Stomach (tissue), 9 donors: ENCODE data around the gene FAM124B. TPM values are rescaled to one million over a fixed set of nuclear protein-coding genes. Genes with fewer than 3 reads are reported as not detected.
A peak's percentile ranks its signal among the peaks of the same experiment; 100 is the strongest.

Source experiments
- DNase-seq, 2 donors: peaks; one replicate each; pipeline versions ENCODE4 v3.0.0 to v3.0.0-alpha.2; 2013 to 2019
- H3K27ac ChIP-seq, 5 donors: fragments of 200-600 bp in 4 of 5; sonication (generic) in 4 of 5; one replicate each; pipeline ENCODE4 v1.5.1; 2013 to 2019; ENCODE audit warnings: mild to moderate bottlenecking in 1 of 5, moderate library complexity in 1 of 5
- H3K27me3 ChIP-seq, 3 donors: fragments of 200-600 bp; sonication (generic); one replicate each; pipeline ENCODE4 v1.5.1; 2017 to 2019; ENCODE audit warnings: mixed run types in 1 of 3
- H3K36me3 ChIP-seq, 4 donors: fragments of 200-600 bp; sonication (generic); 1 replicate in 3 of 4; 2 replicates in 1 of 4; pipeline ENCODE4 v1.5.1; 2016 to 2019
- H3K4me1 ChIP-seq, 4 donors: fragments of 200-600 bp; sonication (generic); one replicate each; pipeline ENCODE4 v1.5.1; 2016 to 2019
- H3K4me3 ChIP-seq, 4 donors: fragments of 200-600 bp; sonication (generic) in 3 of 4; one replicate each; pipeline ENCODE4 v1.5.1; 2016 to 2019; ENCODE audit warnings: mild to moderate bottlenecking in 1 of 4
- H3K9me3 ChIP-seq, 4 donors: fragments of 200-600 bp; sonication (generic); one replicate each; pipeline ENCODE4 v1.5.1; 2016 to 2019
- EP300 ChIP-seq: sonication (generic); formaldehyde crosslinking; IDR thresholded peaks from one replicate; pipeline ENCODE4 v1.6.1; 2017; ENCODE audit warnings: antibody characterized with exemption
- POLR2A ChIP-seq, 4 donors: fragments of 450-650 bp; IDR thresholded peaks; one replicate each; pipeline ENCODE4 v1.6.1; 2016; ENCODE audit warnings: antibody characterized with exemption in 4 of 4, control low read depth in 2 of 4, mild to moderate bottlenecking in 1 of 4, moderate library complexity in 1 of 4
- POLR2AphosphoS5 ChIP-seq, 3 donors: sonication (generic); formaldehyde crosslinking; IDR thresholded peaks; one replicate each; pipeline ENCODE4 v1.6.1; 2016; ENCODE audit warnings: antibody characterized with exemption in 3 of 3
- WGBS, 5 donors: extraction: QIAGEN DNeasy Blood & Tissue Kit in 3 of 5; methylation state at CpG; one replicate each; pipeline versions ENCODE4 v1.1.5 to v1.1.7; 2013 to 2018; 5-methylcytosine and 5-hydroxymethylcytosine counted together
- intact Hi-C: fragments of 100-400 bp; cut with DNase I; formaldehyde crosslinking; loops from one replicate; pipeline ENCODE4 v1.15.1; 2023; ENCODE audit warnings: low total_unique reads
- polyA plus RNA-seq, 3 donors: library from polyadenylated mRNA; stranded (reverse); fragments of 200-250 nt; gene quantifications; one replicate each; pipeline ENCODE4 v1.2.3, GENCODE V29; 2013
- total RNA-seq, 5 donors: library from RNA; depleted of rRNA; stranded (reverse); fragments of >200 nt; gene quantifications; one replicate each; pipeline versions ENCODE4 v1.1.0 to v1.2.3, GENCODE V29; 2014 to 2016
- TF ChIP-seq, protein P1 (sequence below), 7 experiments: fragments of 450-650 bp in 4 of 7; fragments of 200-600 bp in 3 of 7; sonication (generic) in 3 of 7; IDR thresholded peaks; one replicate each; pipeline ENCODE4 v1.5.1; 2016 to 2019; ENCODE audit warnings: antibody characterized with exemption in 7 of 7, control low read depth in 2 of 7, mild to moderate bottlenecking in 1 of 7
- donor health status: healthy with polysubstance abuse.
- donor health status: Bipolar disorder and iron deficiency.
- donor health status: healthy.

Gene FAM124B
- total and polyA plus RNA-seq, 8 donors = 0.25 to 6.4 (median 0.82) TPM; not detected in 2

DNA sequence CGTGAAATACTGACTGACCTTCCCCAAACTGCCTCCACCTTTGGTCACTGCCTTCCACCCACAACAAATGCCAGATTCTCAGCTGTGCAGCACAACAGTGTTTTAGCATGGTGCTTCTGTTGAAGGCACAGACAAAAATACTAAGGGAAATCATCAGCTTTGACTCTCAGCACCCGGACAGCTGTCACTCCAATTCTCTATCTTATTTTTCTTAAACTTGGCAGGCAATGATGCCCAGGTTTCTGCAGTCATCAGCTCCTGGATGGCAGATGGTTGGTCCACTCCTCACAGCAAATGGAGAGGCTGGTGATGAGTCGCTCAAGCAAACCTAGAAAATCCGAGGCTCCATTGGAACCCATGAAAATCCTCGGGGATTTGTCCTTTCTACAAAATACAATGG, 2.9 kb upstream of the FAM124B start:
- intact Hi-C loops = no loop called here
- peaks cover 0 to 14% (median 3%) of the 10 kb centered on the region in 4 donors for H3K4me1 ChIP-seq
- DNase-seq = no peak
- H3K36me3 ChIP-seq = no peaks in the 10 kb centered on the region
- peaks cover 0 to 9% (median 0%) of the 10 kb centered on the region in 4 donors for H3K9me3 ChIP-seq
- H3K27me3 ChIP-seq = no peaks in the 10 kb centered on the region
- TF ChIP-seq, protein P1, sequence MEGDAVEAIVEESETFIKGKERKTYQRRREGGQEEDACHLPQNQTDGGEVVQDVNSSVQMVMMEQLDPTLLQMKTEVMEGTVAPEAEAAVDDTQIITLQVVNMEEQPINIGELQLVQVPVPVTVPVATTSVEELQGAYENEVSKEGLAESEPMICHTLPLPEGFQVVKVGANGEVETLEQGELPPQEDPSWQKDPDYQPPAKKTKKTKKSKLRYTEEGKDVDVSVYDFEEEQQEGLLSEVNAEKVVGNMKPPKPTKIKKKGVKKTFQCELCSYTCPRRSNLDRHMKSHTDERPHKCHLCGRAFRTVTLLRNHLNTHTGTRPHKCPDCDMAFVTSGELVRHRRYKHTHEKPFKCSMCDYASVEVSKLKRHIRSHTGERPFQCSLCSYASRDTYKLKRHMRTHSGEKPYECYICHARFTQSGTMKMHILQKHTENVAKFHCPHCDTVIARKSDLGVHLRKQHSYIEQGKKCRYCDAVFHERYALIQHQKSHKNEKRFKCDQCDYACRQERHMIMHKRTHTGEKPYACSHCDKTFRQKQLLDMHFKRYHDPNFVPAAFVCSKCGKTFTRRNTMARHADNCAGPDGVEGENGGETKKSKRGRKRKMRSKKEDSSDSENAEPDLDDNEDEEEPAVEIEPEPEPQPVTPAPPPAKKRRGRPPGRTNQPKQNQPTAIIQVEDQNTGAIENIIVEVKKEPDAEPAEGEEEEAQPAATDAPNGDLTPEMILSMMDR (IDR thresholded peaks at IDR 0.05) = no peak
- TF ChIP-seq POLR2AphosphoS5 (IDR thresholded peaks at IDR 0.05) = no peak
- no peak for TF ChIP-seq EP300
- TF ChIP-seq POLR2A (IDR thresholded peaks at IDR 0.05) = no peak
- no peak overlapping the region for H3K27ac ChIP-seq
- 78 to 88% (median 81%) methylated on average over 5 of the region's 5 CpGs for WGBS, 5 donors
- no peak overlapping the region for H3K4me3 ChIP-seq

DNA sequence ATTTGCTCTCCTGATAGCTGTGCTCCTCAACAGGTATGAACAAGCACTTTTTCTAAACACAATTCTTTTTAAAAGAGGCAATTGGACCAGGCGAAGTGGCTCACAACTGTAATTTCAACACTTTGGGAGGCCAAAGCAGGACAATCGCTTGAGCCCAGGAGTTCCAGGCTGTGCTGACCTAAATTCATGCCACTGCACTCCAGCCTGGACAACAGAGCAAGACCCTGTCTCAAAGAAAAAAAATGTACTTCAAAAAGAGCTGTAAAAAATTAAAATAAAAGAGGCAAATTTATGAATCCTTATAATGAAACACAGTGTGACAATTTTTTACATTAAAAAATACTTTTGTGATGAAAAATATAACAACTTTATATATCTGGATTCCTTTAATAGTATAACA, 1.8 kb upstream of the FAM124B start:
- TF ChIP-seq, protein P1 (IDR thresholded peaks at IDR 0.05) = no peak
- TF ChIP-seq POLR2A (IDR thresholded peaks at IDR 0.05) (no peak), EP300 (no peak), POLR2AphosphoS5 (IDR thresholded peaks at IDR 0.05) (no peak)
- no peak overlapping the region for H3K27ac ChIP-seq
- intact Hi-C loops = no loop called here
- H3K4me3 ChIP-seq = no peak overlapping the region
- H3K4me1 ChIP-seq = peaks cover 0 to 14% (median 3%) of the 10 kb centered on the region in 4 donors
- DNase-seq = no peak
- WGBS, 5 donors = 92 to 99% (median 96%) methylated on average over 2 of the region's 2 CpGs
- H3K27me3 ChIP-seq = no peaks in the 10 kb centered on the region
- peaks cover 0 to 9% (median 0%) of the 10 kb centered on the region in 4 donors for H3K9me3 ChIP-seq
- no peaks in the 10 kb centered on the region for H3K36me3 ChIP-seq

DNA sequence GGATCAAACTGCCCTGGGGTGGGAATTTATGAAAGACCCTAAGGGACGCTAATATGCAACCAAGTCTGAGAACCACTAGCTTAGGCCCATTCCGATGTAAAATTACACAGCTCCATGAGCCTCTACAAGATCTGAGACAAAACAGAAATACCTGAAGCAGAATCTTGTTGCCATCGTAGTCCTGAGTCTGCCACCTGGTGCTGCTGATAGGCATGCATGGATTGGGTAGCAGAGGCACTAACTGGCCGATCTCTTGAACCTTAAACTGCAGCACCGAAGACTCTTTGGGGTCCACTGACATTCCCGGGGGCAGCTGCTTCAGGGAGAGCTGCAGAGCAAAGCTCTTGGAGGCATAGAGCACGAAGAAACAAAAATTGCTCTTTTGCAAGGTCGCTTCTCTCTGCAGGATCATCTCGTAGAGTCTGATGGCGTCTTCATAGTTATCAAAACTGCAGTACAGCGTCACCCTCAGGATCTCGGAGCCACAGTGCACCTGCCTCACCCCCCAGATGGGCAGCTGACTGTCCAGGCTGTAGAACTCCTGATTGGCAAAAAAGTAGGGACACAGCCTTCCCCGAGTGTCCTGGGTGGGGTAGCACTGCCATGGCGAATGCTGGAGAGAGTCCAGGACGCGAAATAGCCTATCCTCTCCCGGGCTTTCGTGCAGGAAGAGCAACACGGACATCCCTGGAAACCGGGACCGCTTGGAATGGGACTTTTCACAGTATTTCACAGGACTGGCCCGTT, 848 bp downstream of the FAM124B start:
- Histone ChIP-seq H3K36me3 (no peaks in the 10 kb centered on the region), H3K9me3 (peaks cover 0 to 5% (median 0%) of the 10 kb centered on the region in 4 donors), H3K27ac (peak overlapping the region; percentile 40 to 73 (median 66)), H3K4me3 (peak overlapping the region; percentile 25 to 40 (median 36)), H3K27me3 (no peaks in the 10 kb centered on the region), H3K4me1 (peaks cover 0 to 14% (median 3%) of the 10 kb centered on the region in 4 donors)
- no peak for DNase-seq
- TF ChIP-seq POLR2A (IDR thresholded peaks at IDR 0.05) (no peak), EP300 (no peak), POLR2AphosphoS5 (IDR thresholded peaks at IDR 0.05) (no peak)
- TF ChIP-seq, protein P1 (IDR thresholded peaks at IDR 0.05) = no peak
- WGBS, 5 donors = 76 to 86% (median 77%) methylated on average over 21 to 22 of the region's 22 CpGs
- intact Hi-C loops = no loop called here

DNA sequence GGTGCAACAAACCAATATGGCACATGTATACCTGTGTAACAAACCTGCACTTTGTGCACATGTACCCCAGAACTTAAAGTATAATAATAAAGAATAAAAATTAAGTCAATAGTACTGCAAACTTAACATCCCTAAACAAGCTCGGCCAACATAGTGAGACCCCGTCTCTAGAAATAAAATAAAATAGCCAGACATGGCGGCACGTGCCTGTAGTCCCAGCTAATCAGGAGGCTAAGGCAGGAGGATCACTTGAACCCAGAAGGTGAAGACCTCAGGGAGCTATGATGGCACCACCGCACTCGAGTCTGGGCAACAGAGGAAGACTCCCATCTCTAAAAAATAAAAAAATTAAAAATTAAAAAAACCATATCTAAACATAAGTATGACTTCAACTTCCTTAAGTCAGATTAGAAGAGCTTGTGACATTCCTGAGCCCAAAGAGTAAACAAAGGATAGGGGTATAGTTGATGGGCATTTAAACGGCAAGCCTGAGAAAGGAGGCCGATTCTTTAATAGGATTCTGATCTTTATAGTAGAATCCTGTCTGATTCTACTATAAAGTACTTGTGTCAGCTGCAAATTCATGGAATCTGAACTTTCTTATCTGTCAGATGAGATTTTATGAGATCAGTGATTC, 1.6 kb downstream of the FAM124B start:
- no peaks in the 10 kb centered on the region for H3K36me3 ChIP-seq
- WGBS, 5 donors = 72 to 86% (median 84%) methylated on average over 8 of the region's 8 CpGs
- H3K27ac ChIP-seq = peak overlapping the region in 1 of 5 donors; percentile 66
- DNase-seq = no peak
- peaks cover 0 to 14% (median 3%) of the 10 kb centered on the region in 4 donors for H3K4me1 ChIP-seq
- intact Hi-C loops = no loop called here
- TF ChIP-seq POLR2AphosphoS5 (IDR thresholded peaks at IDR 0.05) (no peak), POLR2A (IDR thresholded peaks at IDR 0.05) (no peak), EP300 (no peak)
- TF ChIP-seq, protein P1 (IDR thresholded peaks at IDR 0.05) = no peak
- H3K9me3 ChIP-seq = no peaks in the 10 kb centered on the region
- H3K4me3 ChIP-seq = peak overlapping the region in 3 of 4 donors; percentile 34 to 40 (median 37)
- no peaks in the 10 kb centered on the region for H3K27me3 ChIP-seq
